HL-60 (cell line): Measurements from ENCODE around the gene PDE6D.
A peak's percentile ranks its signal among the peaks of the same experiment; 100 is the strongest.

Source experiments
- DNase-seq, 2 experiments: peaks; one replicate each; pipeline ENCODE4 v3.0.0-alpha.2; 2010 to 2020; ENCODE audit warnings: low read depth in 1 of 2, low spot score in 1 of 2
- H3K27ac ChIP-seq: fragments of 250-450 bp; sonication (Bioruptor Pico); replicated peaks from 2 replicates; pipeline ENCODE4 v1.5.1; 2020; ENCODE audit warnings: mild to moderate bottlenecking, moderate library complexity
- H3K27me3 ChIP-seq: fragments of 250-450 bp; sonication (Bioruptor Pico); 2 replicates; pipeline ENCODE4 v1.5.1; 2021; ENCODE audit warnings: mild to moderate bottlenecking, moderate library complexity; ENCODE audit not compliant: insufficient read depth, poor library complexity, severe bottlenecking
- H3K4me3 ChIP-seq: replicated peaks from 2 replicates; pipeline ENCODE4 v1.5.1; 2011; ENCODE audit warnings: mild to moderate bottlenecking, control low read depth, low read length; ENCODE audit not compliant: insufficient read depth
- GABPA ChIP-seq: IDR thresholded peaks from 2 replicates; pipeline ENCODE4 v1.6.1; 2012; ENCODE audit warnings: low read depth
- POLR2AphosphoS5 ChIP-seq: IDR thresholded peaks from 2 replicates; pipeline ENCODE4 v1.6.1; 2012; ENCODE audit warnings: low read depth
- SPI1 ChIP-seq: IDR thresholded peaks from 2 replicates; pipeline ENCODE4 v1.6.1; 2012; ENCODE audit warnings: low read depth, mild to moderate bottlenecking, borderline replicate concordance
- TF ChIP-seq, protein P1 (sequence below): IDR thresholded peaks from 2 replicates; pipeline ENCODE4 v1.6.1; 2012; ENCODE audit warnings: low read depth; ENCODE audit not compliant: insufficient replicate concordance
- TF ChIP-seq, protein P2 (sequence below): IDR thresholded peaks from one replicate; pipeline ENCODE4 v1.5.1; 2011; ENCODE audit warnings: low read length, control low read depth, inconsistent platforms; ENCODE audit not compliant: insufficient read depth

PDE6D gene

DNA sequence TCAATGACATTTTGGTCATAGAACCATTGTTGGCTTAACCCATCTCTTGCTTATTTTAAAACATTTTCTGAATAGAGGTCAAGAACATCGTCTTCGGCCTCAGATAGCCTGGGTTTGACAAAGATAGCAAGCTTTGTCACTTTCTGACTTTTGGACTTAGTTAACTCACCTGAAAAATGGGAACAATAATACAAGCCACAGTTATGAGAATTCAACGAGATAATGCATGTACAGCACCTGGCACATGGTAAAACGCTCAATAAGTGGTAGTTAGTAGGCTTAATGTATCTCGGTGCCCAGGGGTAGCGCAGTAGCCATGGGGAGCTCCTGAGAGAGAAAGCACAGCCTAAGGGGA, 4.7 kb upstream of the PDE6D start:
- H3K27ac ChIP-seq = peak overlapping the region; percentile 73
- TF ChIP-seq, protein P1, sequence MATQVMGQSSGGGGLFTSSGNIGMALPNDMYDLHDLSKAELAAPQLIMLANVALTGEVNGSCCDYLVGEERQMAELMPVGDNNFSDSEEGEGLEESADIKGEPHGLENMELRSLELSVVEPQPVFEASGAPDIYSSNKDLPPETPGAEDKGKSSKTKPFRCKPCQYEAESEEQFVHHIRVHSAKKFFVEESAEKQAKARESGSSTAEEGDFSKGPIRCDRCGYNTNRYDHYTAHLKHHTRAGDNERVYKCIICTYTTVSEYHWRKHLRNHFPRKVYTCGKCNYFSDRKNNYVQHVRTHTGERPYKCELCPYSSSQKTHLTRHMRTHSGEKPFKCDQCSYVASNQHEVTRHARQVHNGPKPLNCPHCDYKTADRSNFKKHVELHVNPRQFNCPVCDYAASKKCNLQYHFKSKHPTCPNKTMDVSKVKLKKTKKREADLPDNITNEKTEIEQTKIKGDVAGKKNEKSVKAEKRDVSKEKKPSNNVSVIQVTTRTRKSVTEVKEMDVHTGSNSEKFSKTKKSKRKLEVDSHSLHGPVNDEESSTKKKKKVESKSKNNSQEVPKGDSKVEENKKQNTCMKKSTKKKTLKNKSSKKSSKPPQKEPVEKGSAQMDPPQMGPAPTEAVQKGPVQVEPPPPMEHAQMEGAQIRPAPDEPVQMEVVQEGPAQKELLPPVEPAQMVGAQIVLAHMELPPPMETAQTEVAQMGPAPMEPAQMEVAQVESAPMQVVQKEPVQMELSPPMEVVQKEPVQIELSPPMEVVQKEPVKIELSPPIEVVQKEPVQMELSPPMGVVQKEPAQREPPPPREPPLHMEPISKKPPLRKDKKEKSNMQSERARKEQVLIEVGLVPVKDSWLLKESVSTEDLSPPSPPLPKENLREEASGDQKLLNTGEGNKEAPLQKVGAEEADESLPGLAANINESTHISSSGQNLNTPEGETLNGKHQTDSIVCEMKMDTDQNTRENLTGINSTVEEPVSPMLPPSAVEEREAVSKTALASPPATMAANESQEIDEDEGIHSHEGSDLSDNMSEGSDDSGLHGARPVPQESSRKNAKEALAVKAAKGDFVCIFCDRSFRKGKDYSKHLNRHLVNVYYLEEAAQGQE = no peak
- TF ChIP-seq SPI1 (no peak), GABPA (no peak), POLR2AphosphoS5 (no peak)
- TF ChIP-seq, protein P2, sequence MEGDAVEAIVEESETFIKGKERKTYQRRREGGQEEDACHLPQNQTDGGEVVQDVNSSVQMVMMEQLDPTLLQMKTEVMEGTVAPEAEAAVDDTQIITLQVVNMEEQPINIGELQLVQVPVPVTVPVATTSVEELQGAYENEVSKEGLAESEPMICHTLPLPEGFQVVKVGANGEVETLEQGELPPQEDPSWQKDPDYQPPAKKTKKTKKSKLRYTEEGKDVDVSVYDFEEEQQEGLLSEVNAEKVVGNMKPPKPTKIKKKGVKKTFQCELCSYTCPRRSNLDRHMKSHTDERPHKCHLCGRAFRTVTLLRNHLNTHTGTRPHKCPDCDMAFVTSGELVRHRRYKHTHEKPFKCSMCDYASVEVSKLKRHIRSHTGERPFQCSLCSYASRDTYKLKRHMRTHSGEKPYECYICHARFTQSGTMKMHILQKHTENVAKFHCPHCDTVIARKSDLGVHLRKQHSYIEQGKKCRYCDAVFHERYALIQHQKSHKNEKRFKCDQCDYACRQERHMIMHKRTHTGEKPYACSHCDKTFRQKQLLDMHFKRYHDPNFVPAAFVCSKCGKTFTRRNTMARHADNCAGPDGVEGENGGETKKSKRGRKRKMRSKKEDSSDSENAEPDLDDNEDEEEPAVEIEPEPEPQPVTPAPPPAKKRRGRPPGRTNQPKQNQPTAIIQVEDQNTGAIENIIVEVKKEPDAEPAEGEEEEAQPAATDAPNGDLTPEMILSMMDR = no peak
- H3K27me3 ChIP-seq = no peaks in the 10 kb centered on the region
- no peak for DNase-seq
- H3K4me3 ChIP-seq = peak overlapping the region; percentile 99

DNA sequence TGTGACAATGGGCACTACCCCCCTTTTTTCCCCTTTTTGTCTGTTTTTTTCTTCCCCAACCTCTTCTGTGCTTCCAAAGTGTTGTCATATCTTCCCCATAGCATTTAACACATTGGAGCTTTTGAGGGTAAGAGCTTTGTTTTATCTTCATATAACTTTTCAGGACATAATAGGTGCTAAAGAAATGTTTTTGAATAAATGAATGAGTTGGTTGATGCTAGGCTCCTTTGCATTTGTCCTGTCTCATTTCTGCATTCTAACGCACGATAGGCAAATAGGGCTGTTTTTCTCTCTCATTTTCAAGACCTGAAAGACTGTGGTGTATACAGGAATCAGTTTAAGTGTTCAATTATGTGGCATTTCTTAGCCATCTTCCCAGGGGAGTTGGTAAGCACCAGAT, 4.3 kb upstream of the PDE6D start:
- no peak overlapping the region for H3K4me3 ChIP-seq
- H3K27me3 ChIP-seq = no peaks in the 10 kb centered on the region
- H3K27ac ChIP-seq = peak overlapping the region; percentile 73
- DNase-seq = no peak
- TF ChIP-seq, protein P2 = no peak
- TF ChIP-seq POLR2AphosphoS5 (no peak), SPI1 (no peak), GABPA (no peak)
- TF ChIP-seq, protein P1 = no peak

DNA sequence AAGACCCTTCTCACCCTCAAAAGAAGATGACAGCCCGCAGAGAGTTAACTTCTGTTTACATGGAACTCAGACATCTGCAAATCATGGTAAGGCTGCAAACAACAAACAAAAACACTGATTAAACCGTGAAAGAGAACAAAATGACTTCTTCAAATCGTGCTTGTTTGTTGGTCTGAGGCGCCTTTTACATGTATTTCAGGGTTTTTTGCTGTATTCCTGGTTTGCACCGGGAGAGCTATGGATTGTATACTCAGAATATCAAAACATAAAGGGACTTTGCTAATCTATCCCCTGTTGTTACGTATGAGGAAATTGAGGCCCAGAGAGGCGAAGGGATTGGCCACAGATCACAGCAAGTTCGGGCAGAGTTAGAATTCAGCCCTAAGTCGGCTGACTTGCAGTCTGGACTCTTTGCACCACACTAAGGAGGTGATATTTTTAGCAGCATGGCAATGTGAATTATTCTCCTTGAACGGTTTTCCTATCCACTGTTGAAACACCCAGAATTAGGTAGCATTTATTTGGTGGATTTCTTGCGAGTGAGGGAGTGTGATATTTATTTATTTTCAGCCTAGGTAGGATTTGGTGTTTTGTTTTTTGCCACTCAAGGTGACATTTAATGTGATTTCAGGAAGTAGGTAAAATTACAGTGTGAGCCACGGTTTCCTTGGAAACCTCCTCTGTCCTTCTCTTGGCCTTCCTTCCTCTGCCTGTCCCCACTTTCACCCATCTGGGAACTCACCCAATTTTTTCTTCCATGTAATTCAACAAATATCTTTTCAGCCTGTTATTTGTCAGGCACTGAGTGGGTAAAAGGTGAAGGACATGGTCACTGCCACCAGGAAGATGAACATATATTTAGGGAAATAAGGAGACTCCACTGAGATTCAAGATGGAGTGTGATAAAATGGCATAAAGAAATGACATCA, 980 bp upstream of the PDE6D start:
- Histone ChIP-seq H3K27me3 (no peaks in the 10 kb centered on the region), H3K27ac (peak overlapping the region; percentile 74), H3K4me3 (peak overlapping the region; percentile 91)
- TF ChIP-seq, protein P2 = no peak
- TF ChIP-seq, protein P1 = no peak
- no peak for TF ChIP-seq POLR2AphosphoS5
- peak; percentile 32 to 46 for DNase-seq
